ENCODE measurements around the gene RAB11B.

Gene RAB11B

DNA sequence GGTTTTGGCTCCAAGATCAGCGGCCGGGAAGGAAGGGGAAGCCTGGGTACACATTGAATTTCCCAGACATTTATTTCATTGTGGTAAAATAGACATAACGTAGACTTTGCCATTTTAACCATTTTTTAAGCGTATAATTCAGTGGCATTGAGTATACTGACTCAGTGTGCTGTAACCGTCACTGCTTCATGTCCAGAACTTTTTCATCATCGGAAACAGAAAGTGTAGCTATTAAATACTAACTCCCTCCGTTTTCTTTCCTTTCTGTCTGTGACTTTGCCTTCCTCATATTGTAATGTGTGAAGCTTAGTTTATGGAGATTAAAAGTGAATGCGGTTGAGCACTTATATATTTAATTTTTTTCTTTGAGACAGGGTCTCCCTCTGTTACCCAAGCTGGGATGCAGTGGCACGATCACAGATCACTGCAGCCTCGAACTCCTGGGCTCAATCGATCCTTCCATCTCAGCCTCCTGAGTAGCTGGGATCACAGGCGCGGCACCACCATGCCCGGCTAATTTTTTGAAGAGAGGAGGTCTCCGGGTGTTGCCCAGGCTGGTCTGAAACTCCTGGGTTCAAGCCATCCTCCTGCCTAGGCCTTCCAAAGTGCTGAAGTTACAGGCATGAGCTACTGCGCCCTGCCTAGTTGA, 56.0 kb downstream of the RAB11B start:
- no peak for DNase-seq (ENCODE audit: extremely low spot score)
- POLR2A ChIA-PET, result interaction anchor here (0.6 to 4.3 kb wide), 4 partner anchors 9 to 68 kb away, joined by 3 to 27 read pairs (median 4); partner anchors contain the start of genes MARCHF2 and ZNF414
- no peak for TF ChIP-seq ARNT (IDR thresholded peaks at IDR 0.05)
- TF ChIP-seq SUZ12 (IDR thresholded peaks at IDR 0.05), result no peak
- no peak for TF ChIP-seq CTBP1 (IDR thresholded peaks at IDR 0.05; ENCODE audit: borderline replicate concordance)
- TF ChIP-seq SP1 (IDR thresholded peaks at IDR 0.05), result no peak
- TF ChIP-seq HDGF (IDR thresholded peaks at IDR 0.05; ENCODE audit: borderline replicate concordance), result no peak
- TF ChIP-seq FOXM1 (IDR thresholded peaks at IDR 0.05; ENCODE audit: borderline replicate concordance), result no peak
- no peak for TF ChIP-seq FOXA1 (IDR thresholded peaks at IDR 0.05)
- no peak for TF ChIP-seq LEF1 (IDR thresholded peaks at IDR 0.05; ENCODE audit: borderline replicate concordance)
- TF ChIP-seq BHLHE40 (IDR thresholded peaks at IDR 0.05; ENCODE audit: borderline replicate concordance), result no peak
- no peak for TF ChIP-seq NFRKB (IDR thresholded peaks at IDR 0.05)
- no peak for TF ChIP-seq ELF4 (IDR thresholded peaks at IDR 0.05)
- no peak for TF ChIP-seq L3MBTL2 (conservative IDR thresholded peaks at IDR 0.05)
- TF ChIP-seq, protein P1, sequence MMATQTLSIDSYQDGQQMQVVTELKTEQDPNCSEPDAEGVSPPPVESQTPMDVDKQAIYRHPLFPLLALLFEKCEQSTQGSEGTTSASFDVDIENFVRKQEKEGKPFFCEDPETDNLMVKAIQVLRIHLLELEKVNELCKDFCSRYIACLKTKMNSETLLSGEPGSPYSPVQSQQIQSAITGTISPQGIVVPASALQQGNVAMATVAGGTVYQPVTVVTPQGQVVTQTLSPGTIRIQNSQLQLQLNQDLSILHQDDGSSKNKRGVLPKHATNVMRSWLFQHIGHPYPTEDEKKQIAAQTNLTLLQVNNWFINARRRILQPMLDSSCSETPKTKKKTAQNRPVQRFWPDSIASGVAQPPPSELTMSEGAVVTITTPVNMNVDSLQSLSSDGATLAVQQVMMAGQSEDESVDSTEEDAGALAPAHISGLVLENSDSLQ (IDR thresholded peaks at IDR 0.05), result no peak
- TF ChIP-seq FOXK2 (IDR thresholded peaks at IDR 0.05), result no peak
- TF ChIP-seq TARDBP (IDR thresholded peaks at IDR 0.05), result no peak
- TF ChIP-seq ZNF384 (IDR thresholded peaks at IDR 0.05), result no peak
- CTCF ChIA-PET, result interaction anchor here (1.1 kb wide), 1 partner anchor 105 kb away, joined by 3 read pairs; no protein-coding TSS in a partner anchor

DNA sequence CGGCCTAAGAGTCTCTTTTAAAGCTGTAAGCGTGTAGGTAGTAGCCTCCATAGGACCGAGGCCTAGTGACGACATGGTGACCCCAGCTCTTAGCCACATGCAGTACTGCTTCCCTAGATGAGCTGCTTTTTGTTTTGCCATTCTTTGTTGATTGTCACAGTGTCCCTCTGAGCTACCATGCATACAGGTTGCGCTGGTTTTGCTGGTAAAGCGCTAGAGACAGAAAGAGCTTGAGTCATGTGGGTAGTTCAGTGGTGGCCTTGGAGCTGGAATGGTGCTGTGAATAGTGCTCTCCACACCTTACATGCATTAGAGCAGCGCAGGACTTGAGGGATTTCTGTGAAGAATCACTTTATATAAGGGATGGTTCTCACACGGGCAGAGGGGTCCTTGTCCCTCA, 59.7 kb downstream of the RAB11B start:
- ChIA-PET POLR2A (interaction anchor here (1.3 to 3.4 kb wide), 2 partner anchors 8 to 64 kb away, joined by 5 to 18 read pairs; partner anchors contain the start of gene ZNF414), CTCF (interaction anchor here (0.6 kb wide), 2 partner anchors 30 to 34 kb away, joined by 4 to 6 read pairs; no protein-coding TSS in a partner anchor)
- DNase-seq (ENCODE audit: extremely low spot score), result no peak
- TF ChIP-seq, protein P1 (IDR thresholded peaks at IDR 0.05), result no peak
- TF ChIP-seq FOXA1 (IDR thresholded peaks at IDR 0.05), result no peak
- TF ChIP-seq FOXM1 (IDR thresholded peaks at IDR 0.05; ENCODE audit: borderline replicate concordance), result no peak
- TF ChIP-seq NFRKB (IDR thresholded peaks at IDR 0.05), result no peak
- TF ChIP-seq ARNT (IDR thresholded peaks at IDR 0.05), result no peak
- TF ChIP-seq FOXK2 (IDR thresholded peaks at IDR 0.05), result no peak
- TF ChIP-seq CTBP1 (IDR thresholded peaks at IDR 0.05; ENCODE audit: borderline replicate concordance), result no peak
- no peak for TF ChIP-seq TARDBP (IDR thresholded peaks at IDR 0.05)
- TF ChIP-seq ELF4 (IDR thresholded peaks at IDR 0.05), result no peak
- TF ChIP-seq L3MBTL2 (conservative IDR thresholded peaks at IDR 0.05), result no peak

DNA sequence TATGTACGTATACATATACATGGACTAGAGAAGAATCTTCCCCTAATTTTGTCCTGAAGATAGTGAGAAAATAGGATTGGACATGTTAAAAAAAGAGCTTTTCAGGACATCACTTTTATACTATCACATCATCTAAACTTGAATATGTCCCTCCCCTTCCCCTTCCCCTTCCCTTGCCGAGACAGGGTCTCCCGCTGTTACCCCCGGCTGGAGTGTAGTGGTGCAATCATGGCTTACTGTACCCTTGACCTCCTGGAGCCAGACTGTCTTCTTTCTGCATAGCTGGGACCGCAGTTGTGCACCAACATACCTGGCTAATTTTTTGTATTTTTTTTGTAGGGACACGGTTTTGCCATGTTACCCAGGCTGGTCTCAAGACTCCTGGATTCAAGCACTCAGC, 61.2 kb downstream of the RAB11B start:
- TF ChIP-seq, protein P1 (IDR thresholded peaks at IDR 0.05), result no peak
- no peak for TF ChIP-seq NFRKB (IDR thresholded peaks at IDR 0.05)
- no peak for TF ChIP-seq FOXM1 (IDR thresholded peaks at IDR 0.05; ENCODE audit: borderline replicate concordance)
- TF ChIP-seq FOXA1 (IDR thresholded peaks at IDR 0.05), result no peak
- no peak for TF ChIP-seq CTBP1 (IDR thresholded peaks at IDR 0.05; ENCODE audit: borderline replicate concordance)
- no peak for TF ChIP-seq ELF4 (IDR thresholded peaks at IDR 0.05)
- no peak for TF ChIP-seq SUZ12 (IDR thresholded peaks at IDR 0.05)
- TF ChIP-seq HDGF (IDR thresholded peaks at IDR 0.05; ENCODE audit: borderline replicate concordance), result no peak
- TF ChIP-seq BHLHE40 (IDR thresholded peaks at IDR 0.05; ENCODE audit: borderline replicate concordance), result no peak
- TF ChIP-seq SP1 (IDR thresholded peaks at IDR 0.05), result no peak
- TF ChIP-seq L3MBTL2 (conservative IDR thresholded peaks at IDR 0.05), result no peak
- no peak for TF ChIP-seq FOXK2 (IDR thresholded peaks at IDR 0.05)
- TF ChIP-seq ZNF384 (IDR thresholded peaks at IDR 0.05), result no peak
- no peak for TF ChIP-seq LEF1 (IDR thresholded peaks at IDR 0.05; ENCODE audit: borderline replicate concordance)
- TF ChIP-seq ARNT (IDR thresholded peaks at IDR 0.05), result no peak
- no peak for TF ChIP-seq TARDBP (IDR thresholded peaks at IDR 0.05)
- no peak for DNase-seq (ENCODE audit: extremely low spot score)
- CTCF ChIA-PET, result no interaction called here
- POLR2A ChIA-PET, result interaction anchor here (1.6 kb wide), 1 partner anchor 38 kb away, joined by 6 read pairs; the partner anchor contains the start of gene MARCHF2

DNA sequence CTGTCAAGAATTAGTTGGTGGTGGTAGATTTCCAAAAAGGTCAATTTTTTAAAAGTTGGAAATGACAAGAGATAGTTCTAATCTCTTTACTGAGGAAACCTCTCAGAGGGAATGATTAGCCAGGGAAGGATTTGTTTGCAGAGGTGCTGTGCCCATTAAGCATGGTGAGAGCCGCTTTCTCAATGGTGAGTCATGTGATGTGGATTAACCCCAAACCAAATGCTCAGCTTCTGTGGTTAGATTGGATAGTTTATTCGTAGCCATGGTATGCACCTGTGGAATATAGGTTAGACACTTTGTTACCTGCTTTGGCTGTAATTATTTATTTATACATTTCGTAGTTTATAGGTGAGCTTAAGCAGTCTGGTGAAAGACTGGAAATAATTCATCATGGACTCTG, 61.7 kb downstream of the RAB11B start:
- ChIA-PET POLR2A (interaction anchor here (1.1 to 2.4 kb wide), 3 partner anchors 10 to 62 kb away, joined by 3 to 13 read pairs (median 6); partner anchors contain the start of genes MARCHF2 and ZNF414), CTCF (no interaction called here)
- TF ChIP-seq FOXA1 (IDR thresholded peaks at IDR 0.05), result no peak
- TF ChIP-seq SP1 (IDR thresholded peaks at IDR 0.05), result no peak
- TF ChIP-seq ELF4 (IDR thresholded peaks at IDR 0.05), result no peak
- no peak for TF ChIP-seq SUZ12 (IDR thresholded peaks at IDR 0.05)
- no peak for TF ChIP-seq FOXM1 (IDR thresholded peaks at IDR 0.05; ENCODE audit: borderline replicate concordance)
- TF ChIP-seq FOXK2 (IDR thresholded peaks at IDR 0.05), result no peak
- no peak for TF ChIP-seq HDGF (IDR thresholded peaks at IDR 0.05; ENCODE audit: borderline replicate concordance)
- no peak for TF ChIP-seq NFRKB (IDR thresholded peaks at IDR 0.05)
- TF ChIP-seq L3MBTL2 (conservative IDR thresholded peaks at IDR 0.05), result no peak
- TF ChIP-seq CTBP1 (IDR thresholded peaks at IDR 0.05; ENCODE audit: borderline replicate concordance), result no peak
- no peak for TF ChIP-seq BHLHE40 (IDR thresholded peaks at IDR 0.05; ENCODE audit: borderline replicate concordance)
- no peak for TF ChIP-seq TARDBP (IDR thresholded peaks at IDR 0.05)
- TF ChIP-seq, protein P1 (IDR thresholded peaks at IDR 0.05), result no peak
- TF ChIP-seq LEF1 (IDR thresholded peaks at IDR 0.05; ENCODE audit: borderline replicate concordance), result no peak
- no peak for TF ChIP-seq ARNT (IDR thresholded peaks at IDR 0.05)
- TF ChIP-seq ZNF384 (IDR thresholded peaks at IDR 0.05), result no peak
- DNase-seq (ENCODE audit: extremely low spot score), result no peak
